TTC549 (cell line): ENCODE measurements around the gene CAMK1D.
"Not testable (repeated sequence)": the region's sequence is repeated elsewhere in the genome, so short reads cannot be mapped to it uniquely, and the experiment has no call there.

Experiments
- FAIRE-seq: peaks from 2 replicates; lab custom pipeline; 2012; peaks lifted over from hg19 to GRCh38; lab: Jason Lieb, UNC

CAMK1D gene

DNA sequence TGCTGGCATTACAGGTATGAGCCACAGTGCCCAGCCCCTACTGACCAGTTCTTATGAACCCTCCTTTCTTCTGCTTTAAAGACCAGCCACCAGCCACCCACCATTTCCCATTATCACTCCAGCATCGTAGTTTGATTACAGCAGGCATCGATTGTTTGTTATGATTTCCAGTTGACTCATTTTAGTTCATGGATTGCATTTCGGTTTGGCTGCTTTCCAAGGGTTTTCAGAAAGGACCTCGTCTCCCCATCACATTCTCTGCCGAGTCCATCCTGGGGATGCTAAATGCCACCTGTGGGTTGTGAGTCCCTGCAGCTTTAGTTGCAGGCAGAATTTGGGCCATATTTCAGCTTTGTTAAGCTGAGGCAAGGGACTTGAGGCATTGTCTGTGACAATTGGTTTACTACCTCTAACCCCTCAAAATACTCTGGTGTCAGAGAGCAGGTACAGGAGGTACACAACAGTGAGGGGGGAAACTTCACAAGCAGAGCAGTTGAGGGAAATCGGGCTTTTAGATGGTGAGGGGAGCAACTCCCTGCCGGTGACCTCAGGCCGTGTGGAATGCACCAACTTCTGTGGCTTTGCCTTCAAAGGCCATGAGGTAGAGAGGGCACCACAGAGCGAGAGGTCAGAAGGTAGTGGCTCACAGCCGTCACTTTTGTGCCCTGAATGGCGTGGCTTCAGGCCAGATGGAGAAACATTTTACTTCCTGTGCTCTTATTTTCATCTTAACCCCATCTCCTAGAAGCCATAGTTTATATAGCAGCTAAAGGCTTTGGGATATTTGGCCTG is 448.3 kb downstream of the CAMK1D start:
- no peak for FAIRE-seq

DNA sequence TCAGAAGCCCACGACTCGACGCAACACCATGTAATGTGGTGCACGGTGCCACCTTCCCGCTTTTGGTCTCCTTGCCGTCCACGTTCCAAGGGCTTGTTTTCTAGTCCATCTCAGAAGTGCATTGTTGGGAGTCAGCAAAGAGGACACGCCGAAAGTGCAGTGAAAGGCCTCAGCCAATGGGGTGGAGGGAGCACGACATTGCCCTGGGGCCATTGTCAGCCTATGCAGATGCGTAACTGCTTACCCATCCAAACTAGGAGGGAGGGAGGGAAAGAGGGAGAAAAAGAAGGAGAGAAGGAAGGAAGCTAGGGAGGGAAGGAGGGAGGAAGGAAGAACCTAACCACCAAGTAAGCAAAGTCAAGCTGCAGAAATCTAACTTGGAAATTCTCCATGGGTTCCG is 449.8 kb downstream of the CAMK1D start:
- no peak for FAIRE-seq

DNA sequence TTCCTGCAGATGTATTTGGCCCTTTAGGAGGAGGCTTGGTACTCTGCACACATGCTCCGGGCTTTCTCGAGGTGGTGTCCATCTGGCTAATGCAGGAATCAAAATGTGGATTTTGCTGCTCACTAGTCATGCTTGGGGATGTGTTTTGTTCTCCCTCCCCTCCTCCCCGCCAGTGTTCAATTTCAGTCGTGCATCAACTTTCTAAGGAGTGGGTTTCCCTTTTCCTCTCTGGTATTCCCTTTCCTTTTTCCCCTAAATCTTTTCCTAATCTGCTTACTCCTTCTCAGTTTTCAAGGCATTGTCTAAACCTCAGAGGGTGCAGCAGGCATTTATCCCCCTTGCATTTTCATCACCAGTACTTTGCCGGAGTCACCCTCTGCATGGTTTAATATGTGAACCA is 450.4 kb downstream of the CAMK1D start:
- FAIRE-seq, result no peak

DNA sequence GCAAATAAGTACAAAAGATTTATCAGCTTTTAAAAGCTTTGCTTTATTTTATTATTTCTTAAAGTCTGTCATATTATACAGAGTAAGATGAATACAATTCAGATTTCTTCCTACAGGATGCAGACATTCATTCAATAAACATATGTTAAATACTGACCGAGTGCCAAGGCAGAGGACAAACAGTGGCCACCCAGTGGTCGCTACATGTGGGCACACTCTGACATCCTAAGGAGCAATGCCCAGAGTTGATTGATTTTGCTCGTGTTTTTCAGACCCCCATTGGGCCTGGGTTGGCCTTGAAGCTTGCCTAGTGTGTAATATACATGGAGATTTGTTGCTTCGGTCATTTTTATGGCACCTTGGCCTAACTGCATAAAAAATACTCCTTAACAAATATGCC is 451.0 kb downstream of the CAMK1D start:
- FAIRE-seq, result no peak

DNA sequence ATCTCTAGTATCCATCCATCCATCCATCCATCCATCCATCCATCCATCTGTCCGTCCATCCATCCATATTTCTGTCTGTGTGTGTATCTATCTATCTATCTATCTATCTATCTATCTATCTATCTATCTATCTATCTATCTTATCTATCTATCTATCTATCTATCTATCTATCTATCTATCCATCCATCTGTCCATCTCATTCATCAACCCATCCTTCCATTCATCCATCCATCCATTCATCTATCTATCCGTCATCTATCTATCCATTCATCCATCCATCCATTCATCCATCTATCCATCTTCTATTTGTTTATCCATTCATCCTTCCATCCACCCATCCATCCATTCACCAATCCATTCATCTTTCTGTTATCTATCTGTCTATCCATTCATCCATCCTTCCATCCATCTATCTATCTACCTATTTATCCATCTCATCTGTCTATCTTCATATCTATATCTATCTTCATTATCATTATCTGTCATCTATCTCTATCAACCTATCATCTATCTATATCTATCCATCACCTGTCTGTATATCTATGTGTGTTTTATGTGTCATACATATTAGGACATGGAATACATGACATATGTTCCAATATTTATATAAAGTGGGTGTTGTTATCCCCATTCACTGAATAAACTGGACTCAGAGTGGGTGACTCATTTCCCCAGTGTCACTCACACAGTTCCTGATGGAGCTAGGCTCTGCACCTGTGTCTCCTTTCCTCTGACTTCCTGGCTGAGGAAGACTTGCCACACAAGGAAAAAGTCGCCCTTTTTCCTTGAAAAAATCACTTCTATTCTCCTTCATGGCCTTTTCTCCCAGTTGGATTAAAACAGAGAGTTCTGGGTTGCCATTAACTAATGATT is 452.1 kb downstream of the CAMK1D start:
- FAIRE-seq, result no peak

DNA sequence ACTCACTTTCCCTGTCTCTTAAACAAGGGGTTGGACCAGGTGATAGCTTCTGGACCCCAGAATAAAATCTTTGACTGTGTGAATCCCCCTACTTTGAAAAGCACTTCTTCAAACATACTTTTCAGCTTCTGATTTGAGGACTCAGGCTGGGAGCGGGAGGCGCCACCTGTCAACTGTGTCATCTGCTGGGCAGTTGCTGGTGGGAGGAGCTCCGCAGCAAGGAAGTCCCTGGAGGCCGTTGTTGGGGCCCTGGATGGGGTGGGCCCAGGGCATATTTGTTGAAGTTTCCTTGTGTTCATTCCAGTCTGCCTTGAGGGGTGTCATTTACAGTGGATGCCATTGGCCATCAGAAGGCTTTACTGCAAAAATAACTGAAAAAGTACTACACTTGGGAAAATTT is 454.4 kb downstream of the CAMK1D start:
- no peak for FAIRE-seq

DNA sequence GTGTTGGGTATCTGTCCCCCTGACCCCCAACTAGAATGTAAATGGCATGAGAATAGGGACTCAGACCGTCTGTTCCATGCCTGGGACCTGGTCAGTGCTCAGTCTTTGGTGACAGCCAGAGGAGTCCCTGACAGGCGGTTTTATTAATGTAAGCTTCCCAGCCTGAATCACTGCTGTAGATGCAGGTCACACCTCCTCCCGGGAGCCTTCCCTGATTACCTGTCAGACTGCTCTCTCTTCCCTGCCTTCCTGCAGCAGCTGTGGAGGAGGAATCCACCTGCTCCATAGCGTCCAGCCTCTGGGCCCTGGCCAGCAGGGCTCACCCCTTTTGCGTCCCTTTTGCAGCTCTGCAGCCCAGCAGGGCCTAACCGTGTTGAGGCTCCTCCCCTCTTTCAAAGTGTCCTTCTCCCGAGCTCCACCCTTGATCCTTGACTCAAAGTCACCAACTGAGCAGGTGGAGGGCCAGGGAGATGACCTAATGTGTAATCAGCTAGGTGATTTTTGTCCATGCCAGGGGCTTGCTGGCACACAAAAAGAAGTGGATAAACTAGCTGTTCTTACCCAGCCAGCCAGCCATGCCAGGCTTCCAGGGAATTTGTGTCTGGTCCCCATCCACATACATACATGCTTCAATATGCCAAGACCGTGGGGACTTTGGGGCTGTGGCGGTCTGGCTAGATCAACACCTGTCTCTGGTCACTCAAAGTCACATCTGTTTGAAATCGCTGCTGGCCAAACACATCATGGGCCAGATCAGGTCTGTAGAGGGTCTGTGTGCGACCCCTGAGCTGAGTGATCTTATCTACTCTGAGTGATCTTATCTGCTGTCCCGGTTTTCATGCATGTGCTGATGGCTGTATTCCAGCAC is 457.1 kb downstream of the CAMK1D start:
- no peak for FAIRE-seq

DNA sequence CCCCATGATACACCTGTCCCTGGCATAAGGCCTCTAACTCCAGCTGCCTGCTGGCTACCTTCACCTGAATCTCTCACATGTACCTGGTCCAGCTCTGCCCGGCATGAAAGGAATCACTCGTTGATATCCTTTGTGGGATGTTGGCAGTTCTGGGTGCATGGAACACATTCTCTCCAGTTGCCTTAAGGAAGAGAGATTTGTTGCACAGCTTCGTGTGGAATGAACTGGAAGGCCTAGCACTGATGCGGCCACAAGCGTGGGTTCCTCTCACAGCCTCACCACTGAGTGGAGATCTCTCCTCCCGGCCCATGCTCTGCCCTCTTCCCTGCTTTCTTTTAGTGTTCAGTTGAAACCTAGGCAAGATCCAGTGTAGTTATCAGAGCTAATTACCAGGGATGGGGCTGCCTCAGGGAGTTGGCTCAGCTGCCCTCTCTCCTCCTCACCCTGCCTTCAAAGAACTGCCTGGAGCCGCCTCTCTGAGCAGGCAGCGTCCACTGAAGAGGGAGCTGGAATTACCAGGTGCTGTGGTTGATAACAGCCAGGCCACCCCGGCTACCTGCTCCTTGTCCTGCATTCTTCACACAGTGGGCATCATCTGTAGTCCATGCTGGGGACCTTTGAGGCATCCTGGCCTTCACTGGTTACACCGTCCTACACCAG is 457.9 kb downstream of the CAMK1D start:
- FAIRE-seq, result no peak

DNA sequence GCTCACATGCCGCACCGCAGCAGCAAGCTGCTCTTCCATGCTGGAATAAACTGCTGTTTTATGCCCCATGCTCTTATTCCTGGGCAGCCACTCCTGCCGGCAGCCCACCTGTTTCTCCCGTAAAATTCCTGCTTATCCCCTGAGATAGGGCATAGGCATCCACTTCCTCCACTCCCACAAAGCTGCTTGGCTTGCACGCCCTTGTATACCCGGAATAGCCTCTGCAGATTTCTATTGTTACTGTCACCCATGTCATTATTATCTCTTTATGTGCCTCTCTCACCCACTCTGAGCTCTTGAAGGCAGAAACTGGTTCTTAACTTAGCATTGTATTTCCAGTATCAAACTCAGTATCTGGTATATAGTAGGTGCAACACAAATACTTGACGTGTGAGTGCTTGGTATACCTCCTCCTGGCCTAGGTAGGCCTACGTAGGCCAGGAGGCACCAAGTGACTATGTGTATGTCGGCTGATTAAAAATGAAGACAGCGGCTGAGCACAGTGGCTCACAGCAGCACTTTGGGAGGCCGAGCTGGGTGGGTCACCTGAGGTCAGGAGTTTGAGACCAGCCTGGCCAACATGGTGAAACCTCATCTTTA is 458.8 kb downstream of the CAMK1D start:
- no peak for FAIRE-seq

DNA sequence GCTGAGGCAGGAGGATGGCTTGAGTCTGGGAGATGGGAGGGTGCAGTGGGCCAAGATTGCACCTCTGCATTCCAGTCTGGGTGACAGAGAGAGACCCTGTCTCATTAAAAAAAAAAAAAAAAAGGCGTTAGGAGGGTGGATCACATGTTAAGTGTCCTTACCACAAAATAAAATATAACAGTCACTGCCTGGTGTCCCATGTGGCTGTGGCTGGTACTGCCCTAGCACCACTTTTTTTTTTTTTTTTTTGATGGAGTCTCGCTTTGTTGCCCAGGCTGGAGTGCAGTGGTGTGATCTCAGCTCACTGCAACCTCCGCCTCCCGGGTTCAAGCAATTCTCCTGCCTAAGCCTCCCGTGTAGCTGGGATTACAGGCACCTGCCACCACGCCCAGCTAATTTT is 460.7 kb downstream of the CAMK1D start:
- FAIRE-seq, result not testable (repeated sequence)

DNA sequence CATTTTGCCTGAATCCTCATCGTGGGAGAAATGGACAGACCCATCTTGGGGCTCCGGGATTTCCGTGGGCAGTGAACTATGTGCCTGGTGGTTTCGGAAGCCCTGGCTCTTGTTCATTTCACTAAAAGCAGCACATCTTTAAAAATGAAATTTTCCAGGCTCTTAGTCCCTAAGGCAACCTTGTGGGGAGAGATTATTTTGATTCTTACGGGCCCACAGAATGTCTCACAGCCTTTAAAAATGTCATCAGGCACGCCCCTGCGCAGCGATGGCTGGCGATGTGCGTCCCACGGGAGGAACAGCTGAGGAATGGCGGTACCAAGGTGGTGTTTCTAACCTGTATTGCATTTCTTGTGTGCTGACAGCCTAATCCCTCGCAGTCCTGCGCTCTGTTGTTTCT is 462.5 kb downstream of the CAMK1D start:
- FAIRE-seq, result no peak

DNA sequence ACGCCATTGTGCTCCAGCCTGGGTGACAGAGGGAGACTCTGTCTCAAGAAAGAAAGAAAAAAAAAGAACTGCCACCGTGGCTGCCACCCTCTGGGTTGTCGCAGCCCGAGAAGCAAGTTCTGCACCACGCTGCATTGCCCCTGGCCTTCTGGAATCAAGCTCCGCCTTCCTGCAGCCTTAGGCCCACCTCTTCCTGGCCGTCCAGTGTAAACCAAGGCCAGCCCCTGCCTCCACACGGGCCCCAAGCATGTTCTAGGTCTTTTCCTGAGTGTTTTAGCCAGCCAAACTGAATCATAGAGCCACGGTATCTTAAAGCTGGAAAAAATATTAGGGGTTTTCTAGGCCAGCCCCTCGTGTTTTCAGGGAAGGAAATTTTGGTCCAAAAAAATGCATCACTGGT is 463.2 kb downstream of the CAMK1D start:
- FAIRE-seq, result no peak

DNA sequence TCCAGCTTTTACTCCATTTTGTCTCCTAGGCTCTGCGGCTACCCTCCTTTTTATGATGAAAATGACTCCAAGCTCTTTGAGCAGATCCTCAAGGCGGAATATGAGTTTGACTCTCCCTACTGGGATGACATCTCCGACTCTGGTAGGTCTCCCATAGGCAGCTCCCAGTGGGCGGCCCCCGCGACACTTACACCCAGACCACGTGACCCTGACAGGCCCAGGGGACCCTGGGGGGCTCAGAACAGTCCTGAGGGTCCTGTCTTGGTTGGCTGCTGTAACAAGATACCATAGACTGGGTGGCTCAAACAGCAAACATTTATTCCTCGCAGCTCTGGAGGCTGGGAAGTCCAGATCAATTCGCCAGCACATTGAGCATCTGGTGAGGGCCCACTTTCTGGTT is 464.8 kb downstream of the CAMK1D start:
- FAIRE-seq, result no peak

DNA sequence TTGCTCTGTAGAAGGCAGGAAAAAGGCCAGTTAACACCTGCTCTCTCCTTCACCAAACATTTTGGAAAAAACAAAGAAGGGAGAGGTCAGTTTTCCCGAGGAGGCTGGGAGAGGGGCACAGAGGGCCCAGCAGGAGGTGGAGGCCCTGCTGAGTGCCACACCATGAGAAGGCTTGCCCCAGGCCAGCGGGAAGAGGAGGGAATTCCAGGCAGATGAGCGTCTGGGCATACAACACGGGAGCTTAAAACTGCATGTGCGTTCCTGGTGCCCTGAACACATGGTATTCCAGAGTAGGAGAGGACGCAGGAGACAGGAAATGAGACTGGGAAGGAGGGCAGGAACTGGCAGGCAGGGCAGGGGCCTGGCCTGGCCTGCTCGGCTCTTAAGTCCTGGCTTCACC is 469.7 kb downstream of the CAMK1D start:
- FAIRE-seq, result no peak

DNA sequence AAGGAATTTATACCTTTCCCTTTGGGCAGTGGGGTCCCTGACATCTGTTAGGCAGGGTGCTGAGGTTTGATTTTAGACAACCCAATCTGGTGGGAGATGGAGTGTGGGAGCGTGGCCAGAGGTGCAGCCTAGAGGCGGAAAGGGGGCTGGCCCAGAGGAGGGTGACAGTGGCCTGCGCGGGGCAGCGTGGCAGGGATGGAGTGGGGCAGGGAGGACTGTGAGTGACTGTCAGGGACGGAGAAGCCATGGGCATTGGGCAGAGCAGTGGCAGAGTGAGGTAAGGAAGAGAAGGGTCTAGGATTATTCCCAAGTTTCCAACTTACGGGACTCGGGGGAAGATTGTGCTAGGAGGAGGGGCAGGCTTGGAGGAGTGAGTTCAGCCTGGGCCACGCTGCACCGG is 470.3 kb downstream of the CAMK1D start:
- FAIRE-seq, result no peak

DNA sequence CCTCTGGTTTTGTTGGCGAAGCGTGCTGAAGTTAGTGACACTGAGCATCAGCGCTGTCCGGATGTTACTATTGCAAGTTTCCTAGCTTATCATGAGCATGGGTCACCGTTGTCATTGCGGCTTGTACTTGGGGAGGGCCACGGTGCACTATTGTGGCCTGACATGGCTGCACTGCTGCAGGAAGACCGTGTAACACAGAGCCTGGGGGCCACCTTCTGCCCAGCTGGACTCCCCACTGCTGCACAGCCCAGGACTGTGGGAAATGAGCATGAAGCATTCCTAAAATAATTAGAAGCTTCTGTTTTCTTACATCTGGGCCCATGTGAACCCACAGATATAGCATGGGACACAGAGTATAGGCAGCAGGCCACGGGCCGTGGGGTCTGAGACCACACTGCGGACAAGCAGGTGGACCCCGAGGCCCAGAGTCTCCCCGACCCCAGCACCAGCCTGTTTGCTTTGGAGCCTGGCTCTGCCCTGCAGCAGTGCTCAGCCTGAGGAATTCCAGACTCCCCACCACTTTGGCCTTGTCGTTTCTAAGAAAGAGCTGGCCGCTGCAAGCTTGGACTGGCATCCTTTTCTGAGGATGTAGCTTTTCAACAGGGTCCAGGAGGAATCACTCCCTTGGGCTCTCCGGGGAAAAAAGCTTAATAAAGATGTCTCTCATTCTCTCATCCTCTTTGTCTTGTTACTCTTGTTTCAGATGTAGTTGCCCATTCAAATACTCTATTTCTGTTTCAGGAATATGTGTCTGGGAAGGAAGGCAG is 473.0 kb downstream of the CAMK1D start:
- FAIRE-seq, result no peak

DNA sequence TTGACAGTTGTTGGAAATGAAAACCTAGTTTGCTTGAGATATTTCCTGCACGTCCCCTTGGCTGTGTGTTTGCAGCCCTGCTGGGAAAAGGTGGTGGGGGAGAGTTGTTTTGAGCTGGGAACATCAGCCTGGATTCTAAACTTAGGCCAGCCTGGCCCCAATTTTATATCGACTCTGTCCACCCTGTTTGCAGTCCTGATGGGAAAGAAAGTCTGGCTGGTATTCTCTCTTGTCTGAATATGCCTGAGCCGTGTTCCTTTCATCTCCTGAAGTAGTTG is 473.5 kb downstream of the CAMK1D start:
- FAIRE-seq, result no peak

DNA sequence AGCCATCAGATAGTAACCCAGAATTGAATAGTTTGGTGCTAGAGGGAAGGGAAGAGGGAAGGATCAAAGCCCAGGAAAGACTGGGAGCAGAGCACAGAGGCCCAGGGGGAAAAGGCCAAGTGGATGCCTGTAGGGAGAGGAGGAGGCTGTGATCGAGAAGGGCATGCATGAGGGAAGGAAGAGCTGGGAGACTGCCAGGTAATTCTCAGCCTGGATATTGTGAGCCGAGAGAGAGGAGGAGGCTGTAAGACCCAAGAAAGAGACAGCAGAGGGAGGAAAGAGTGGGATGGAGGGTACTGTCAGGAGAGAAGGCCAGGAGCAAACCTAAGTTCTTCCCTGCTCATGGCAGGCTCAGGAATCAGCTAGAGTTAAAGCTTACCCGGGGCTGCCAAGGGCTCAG is 474.0 kb downstream of the CAMK1D start:
- FAIRE-seq, result no peak

DNA sequence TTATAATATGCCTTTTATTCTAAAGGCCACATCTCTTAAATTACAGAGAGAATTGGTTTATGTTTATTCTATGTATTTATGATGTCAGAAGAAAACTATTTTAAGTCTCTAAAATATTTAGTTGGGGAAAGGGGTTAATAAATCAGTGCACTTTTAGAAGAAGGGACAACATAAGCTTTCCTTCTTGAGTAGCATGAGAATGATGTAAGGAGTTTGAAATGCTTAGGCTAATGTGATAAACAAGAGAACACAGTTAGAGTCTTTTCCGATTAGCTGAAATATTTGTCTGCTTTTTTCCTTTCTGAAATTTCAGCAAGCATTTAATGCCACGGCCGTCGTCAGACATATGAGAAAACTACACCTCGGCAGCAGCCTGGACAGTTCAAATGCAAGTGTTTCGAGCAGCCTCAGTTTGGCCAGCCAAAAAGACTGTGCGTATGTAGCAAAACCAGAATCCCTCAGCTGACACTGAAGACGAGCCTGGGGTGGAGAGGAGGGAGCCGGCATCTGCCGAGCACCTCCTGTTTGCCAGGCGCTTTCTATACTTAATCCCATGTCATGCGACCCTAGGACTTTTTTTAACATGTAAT is 476.0 kb downstream of the CAMK1D start:
- FAIRE-seq, result no peak

DNA sequence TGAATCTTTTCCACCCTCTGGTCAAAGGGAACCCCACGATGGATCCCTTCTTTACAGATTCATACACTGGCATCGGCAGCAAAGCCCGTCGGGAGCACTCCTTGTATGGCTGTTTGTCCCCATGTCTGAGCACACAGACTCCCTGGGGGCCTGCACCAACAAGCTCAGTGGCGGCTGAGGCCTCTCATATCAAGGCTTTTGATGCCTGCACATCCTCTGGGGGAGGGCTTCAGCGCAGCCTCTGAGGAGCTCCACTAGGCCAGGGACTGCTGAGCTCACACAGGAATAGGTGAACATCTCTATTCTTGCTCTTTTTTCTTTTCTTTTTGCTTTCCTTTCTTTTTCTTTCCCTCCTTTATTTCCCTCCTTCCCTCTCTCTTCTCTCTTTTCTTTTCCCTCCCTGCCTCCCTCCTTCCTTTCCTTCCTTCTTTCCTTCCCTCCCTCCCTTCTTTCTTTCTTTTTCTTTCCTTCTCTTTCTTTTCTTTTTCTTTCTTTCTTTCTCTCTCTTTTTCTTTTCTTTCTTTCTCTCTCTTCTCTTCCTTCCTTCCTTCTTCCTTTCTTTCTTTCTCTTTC is 477.5 kb downstream of the CAMK1D start:
- no peak for FAIRE-seq
